Sciatic nerve (tissue), 2 donors: ENCODE results near the gene NFKBIB. TPM values are rescaled to one million over a fixed set of nuclear protein-coding genes. Genes with fewer than 3 reads are reported as not detected.

ENCODE experiments used
- ATAC-seq: fragments of 200-7000 bp; cut with Tn5 transposase; one replicate; pipeline ENCODE4 v1.9.1; 2020; ENCODE audit warnings: mild to moderate bottlenecking, moderate library complexity
- DNase-seq: peaks from one replicate; pipeline ENCODE4 v3.0.0-alpha.2; 2020; ENCODE audit warnings: low spot score
- intact Hi-C: fragments of 100-400 bp; cut with DNase I; formaldehyde crosslinking; loops from one replicate; pipeline ENCODE4 v1.14.2; 2022
- total RNA-seq: library from RNA; stranded (reverse); fragmentation: NEBNext Ultra II Directional; extraction: Animal tissue kit (Norgen Biotek cat#: 25700); gene quantifications from one replicate; pipeline ENCODE4 v1.2.1, GENCODE V29; 2021
- donor health status: DM: no; HTN: no; CAD: no.
- donor health status: DM: no; HTN: no; CAD: no.

The NFKBIB gene
- total RNA-seq, 1 donor from 2014 or later: 14.6 TPM

GRCh38 chr19:38942471-38943181 is 42.9 kb downstream of the NFKBIB start:
- DNase-seq (no peak), ATAC-seq (peak; percentile 36)
- intact Hi-C loops: loop anchor here (10.0 kb wide), 1 partner anchor 242 kb away; no protein-coding TSS in a partner anchor

GRCh38 chr19:38944981-38945506 is 45.3 kb downstream of the NFKBIB start:
- no peak for DNase-seq
- intact Hi-C loops: loop anchor here (10.0 kb wide), 1 partner anchor 240 kb away; no protein-coding TSS in a partner anchor
- no peak for ATAC-seq

GRCh38 chr19:38945562-38946228 is 45.9 kb downstream of the NFKBIB start:
- DNase-seq (no peak), ATAC-seq (no peak)
- intact Hi-C loops: loop anchor here (10.0 kb wide), 1 partner anchor 239 kb away; no protein-coding TSS in a partner anchor

GRCh38 chr19:38946229-38947010 is 46.7 kb downstream of the NFKBIB start:
- intact Hi-C loops: loop anchor here (10.0 kb wide), 1 partner anchor 238 kb away; no protein-coding TSS in a partner anchor
- ATAC-seq (no peak), DNase-seq (no peak)

GRCh38 chr19:38949580-38950367 is 50.0 kb downstream of the NFKBIB start:
- ATAC-seq (peak; percentile 95), DNase-seq (peak; percentile 92)

GRCh38 chr19:38951187-38951586 is 51.4 kb downstream of the NFKBIB start:
- ATAC-seq: no peak
- intact Hi-C loops: no loop called here
- DNase-seq: no peak

More at GRCh38 chr19:38949580-38950367, 50.0 kb downstream of the NFKBIB start:
- intact Hi-C loops: loop anchor here (10.0 kb wide), 1 partner anchor 235 kb away; no protein-coding TSS in a partner anchor

- no peak for DNase-seq
- intact Hi-C loops: no loop called here
- no peak for ATAC-seq
These were observed 52.8 kb downstream of the NFKBIB start for GRCh38 chr19:38952395-38953165.

- DNase-seq (no peak), ATAC-seq (no peak)
- intact Hi-C loops: no loop called here
These were observed 53.9 kb downstream of the NFKBIB start for GRCh38 chr19:38953677-38954076.

- DNase-seq: no peak
- intact Hi-C loops: no loop called here
- ATAC-seq: no peak
These were observed 56.5 kb downstream of the NFKBIB start for GRCh38 chr19:38956264-38956663.

GRCh38 chr19:38958301-38958700 is 58.5 kb downstream of the NFKBIB start:
- no peak for ATAC-seq
- no peak for DNase-seq
- intact Hi-C loops: no loop called here

Other genes starting within 250 kb of the NFKBIB start
- 5.6 TPM for gene CAPN12, start 155.5 kb upstream of the NFKBIB start, total RNA-seq
- gene LGALS7, start 126.5 kb upstream of the NFKBIB start, total RNA-seq: not detected
- gene LGALS7B, start 110.8 kb upstream of the NFKBIB start, total RNA-seq: not detected
- gene LGALS4, start 87.0 kb upstream of the NFKBIB start, total RNA-seq: 1.3 TPM
- gene ECH1, start 68.2 kb upstream of the NFKBIB start, total RNA-seq: 106 TPM
- 192 TPM for gene HNRNPL, start 50.0 kb upstream of the NFKBIB start, total RNA-seq
- 9.6 TPM for gene RINL, start 21.7 kb upstream of the NFKBIB start, total RNA-seq
- 86.4 TPM for gene SIRT2, start 351 bp upstream of the NFKBIB start, total RNA-seq
- 0.80 TPM for gene CCER2, start 12.2 kb downstream of the NFKBIB start, total RNA-seq
- gene SARS2, start 30.8 kb downstream of the NFKBIB start, total RNA-seq: 17.9 TPM
- gene MRPS12, start 31.0 kb downstream of the NFKBIB start, total RNA-seq: 12.1 TPM
- gene FBXO17, start 75.8 kb downstream of the NFKBIB start, total RNA-seq: 30.0 TPM
- 13.4 TPM for gene FBXO27, start 132.6 kb downstream of the NFKBIB start, total RNA-seq
- gene ACP7, start 184.4 kb downstream of the NFKBIB start, total RNA-seq: 1.6 TPM
- 43.5 TPM for gene PAK4, start 225.8 kb downstream of the NFKBIB start, total RNA-seq